Endothelial cell of umbilical vein (primary cell): ENCODE measurements around the gene LDLRAD4. TPM values are rescaled to one million over a fixed set of nuclear protein-coding genes. Genes with fewer than 3 reads are reported as not detected.

ENCODE experiments used
- BruUV-seq: library from RNA; stranded (reverse); fragments of 400-500 nt; replicated peaks from 2 replicates; lab custom pipeline; 2021; lab: Mats Ljungman, UMichigan
- CTCF ChIA-PET: fragments of 300-600, 350-600 bp; sonication (Branson Sonifier 250); formaldehyde crosslinking; loops from one replicate; lab custom pipeline; 2021; ENCODE audit warnings: antibody characterized with exemption, inconsistent platforms; lab: Charles Lee
- POLR2A ChIA-PET: fragments of 300-600, 350-600 bp; sonication (Branson Sonifier 250); formaldehyde crosslinking; loops from one replicate; lab custom pipeline; 2021; ENCODE audit warnings: antibody characterized with exemption, inconsistent platforms; lab: Charles Lee
- DNase-seq: peaks from one replicate; pipeline ENCODE4 v3.0.0-alpha.2; 2011; ENCODE audit warnings: low read depth, low spot score
- FAIRE-seq: peaks from 2 replicates; lab custom pipeline; 2011; peaks lifted over from hg19 to GRCh38; lab: Jason Lieb, UNC
- H2AFZ ChIP-seq: 2 replicates; pipeline ENCODE4 v1.6.0; 2012; ENCODE audit warnings: low read depth, low read length, control low read depth, inconsistent platforms
- H3K27ac ChIP-seq: 2 replicates; pipeline ENCODE4 v1.5.1; 2011; ENCODE audit warnings: low read depth, mild to moderate bottlenecking, control low read depth, low read length, moderate library complexity; ENCODE audit not compliant: insufficient read depth
- H3K27me3 ChIP-seq, 2 experiments: 2 replicates each; pipeline versions ENCODE4 v1.6.0 to v1.6.1; 2011; ENCODE audit warnings: low read length in 2 of 2, mixed read lengths in 1 of 2; ENCODE audit not compliant: control insufficient read depth in 2 of 2, insufficient read depth in 2 of 2
- H3K36me3 ChIP-seq, 2 experiments: 2 replicates in 1 of 2; 3 replicates in 1 of 2; pipeline ENCODE4 v1.5.1; 2011; ENCODE audit warnings: low read length in 2 of 2, mild to moderate bottlenecking in 1 of 2, moderate library complexity in 1 of 2; ENCODE audit not compliant: control insufficient read depth in 2 of 2, insufficient read depth in 2 of 2; ENCODE audit errors: extremely low read depth in 1 of 2
- H3K4me1 ChIP-seq: 3 replicates; pipeline ENCODE4 v1.5.1; 2011; ENCODE audit warnings: mild to moderate bottlenecking, low read length; ENCODE audit not compliant: control insufficient read depth, insufficient read depth; ENCODE audit errors: extremely low read depth
- H3K4me2 ChIP-seq: 2 replicates; pipeline ENCODE4 v1.6.1; 2011; ENCODE audit warnings: low read length, control low read depth, mixed read lengths; ENCODE audit not compliant: insufficient read depth
- H3K4me3 ChIP-seq, 3 experiments: fragments of 200-600 bp in 1 of 3; sonication (generic), shearing (Covaris generic) in 1 of 3; replicated peaks in 1 of 3; 2 replicates each; pipeline ENCODE4 v1.5.1; 2011 to 2016; ENCODE audit warnings: control low read depth in 3 of 3, low read length in 3 of 3, mild to moderate bottlenecking in 2 of 3, inconsistent platforms in 1 of 3, low read depth in 1 of 3, moderate library complexity in 1 of 3; ENCODE audit not compliant: insufficient read depth in 1 of 3
- H3K79me2 ChIP-seq: 2 replicates; pipeline ENCODE4 v1.6.0; 2012; ENCODE audit warnings: low read length, inconsistent platforms; ENCODE audit not compliant: control insufficient read depth, insufficient read depth
- H3K9ac ChIP-seq: replicated peaks from 2 replicates; pipeline ENCODE3; 2011; ENCODE audit warnings: low read length, control low read depth; ENCODE audit not compliant: insufficient read depth; ENCODE audit errors: extremely low read depth
- H3K9me1 ChIP-seq: replicated peaks from 3 replicates; pipeline ENCODE4 v1.6.0; 2011; ENCODE audit warnings: mild to moderate bottlenecking, low read length; ENCODE audit not compliant: control insufficient read depth, insufficient read depth; ENCODE audit errors: extremely low read depth
- H3K9me3 ChIP-seq: replicated peaks from 2 replicates; pipeline ENCODE4 v1.5.1; 2012; ENCODE audit warnings: low read length, inconsistent platforms; ENCODE audit not compliant: control insufficient read depth, insufficient read depth
- H4K20me1 ChIP-seq: replicated peaks from 2 replicates; pipeline ENCODE3; 2011; ENCODE audit warnings: mild to moderate bottlenecking, low read length; ENCODE audit not compliant: control insufficient read depth, insufficient read depth; ENCODE audit errors: extremely low read depth
- EZH2 ChIP-seq: IDR thresholded peaks from 2 replicates; pipeline ENCODE4 v1.6.1; 2012; ENCODE audit warnings: borderline replicate concordance, low read depth, mild to moderate bottlenecking, moderate library complexity, low read length, inconsistent platforms; ENCODE audit not compliant: severe bottlenecking
- GATA2 ChIP-seq: IDR thresholded peaks from 2 replicates; pipeline ENCODE4 v1.7.0; 2011; ENCODE audit warnings: low read depth, mild to moderate bottlenecking, moderate library complexity, mixed read lengths, low read length; ENCODE audit not compliant: insufficient read length, insufficient read depth
- JUN ChIP-seq: IDR thresholded peaks from 2 replicates; pipeline ENCODE4 v1.6.1; 2011; ENCODE audit warnings: borderline replicate concordance, low read depth; ENCODE audit not compliant: insufficient read length, insufficient read depth
- POLR2A ChIP-seq: IDR thresholded peaks from 2 replicates; pipeline ENCODE4 v1.6.1; 2012; ENCODE audit warnings: low read depth, mild to moderate bottlenecking, control low read depth, low read length
- POLR2AphosphoS5 ChIP-seq: IDR thresholded peaks from 2 replicates; pipeline ENCODE4 v1.6.1; 2012; ENCODE audit warnings: low read depth, mild to moderate bottlenecking, control low read depth, low read length, moderate library complexity; ENCODE audit not compliant: insufficient read depth
- dilution Hi-C: fragments of 300-500 bp; cut with MboI; formaldehyde crosslinking; loops from one replicate; pipeline ENCODE4 v1.15.0; 2019; ENCODE audit warnings: low sequenced_read_pairs; ENCODE audit not compliant: extremely low pct_ligation_motif_present
- intact Hi-C: fragments of 100-400 bp; cut with micrococcal nuclease; formaldehyde crosslinking; loops from one replicate; pipeline ENCODE4 v1.10.0; 2022
- polyA plus RNA-seq, 4 experiments: library from polyadenylated mRNA; depleted of rRNA in 3 of 4; stranded (reverse) in 3 of 4; unstranded in 1 of 4; fragments of >200 nt; gene quantifications; 2 replicates each; pipeline versions ENCODE4 v1.2.1 to v1.2.3, GENCODE V29; 2011 to 2012; ENCODE audit warnings: missing spikeins in 1 of 4
- total RNA-seq: library from RNA; stranded (reverse); gene quantifications from 2 replicates; pipeline ENCODE4 v1.2.3, GENCODE V29; 2021
- TF ChIP-seq, protein P1 (sequence below), 2 donors: IDR thresholded peaks; 1 replicate in 1 of 2; 2 replicates in 1 of 2; pipeline ENCODE4 v1.5.1; 2011; ENCODE audit warnings: low read length in 2 of 2, mild to moderate bottlenecking in 2 of 2, moderate library complexity in 2 of 2, control low read depth in 1 of 2, inconsistent platforms in 1 of 2, low read depth in 1 of 2; ENCODE audit not compliant: insufficient read depth in 1 of 2; ENCODE audit errors: extremely low read depth in 1 of 2

LDLRAD4 gene
- total and polyA plus RNA-seq, 2 donors (not counting 3 experiments of a cell fraction or from before 2014, with no cell fraction given): 5.2 to 6.5 TPM

DNA sequence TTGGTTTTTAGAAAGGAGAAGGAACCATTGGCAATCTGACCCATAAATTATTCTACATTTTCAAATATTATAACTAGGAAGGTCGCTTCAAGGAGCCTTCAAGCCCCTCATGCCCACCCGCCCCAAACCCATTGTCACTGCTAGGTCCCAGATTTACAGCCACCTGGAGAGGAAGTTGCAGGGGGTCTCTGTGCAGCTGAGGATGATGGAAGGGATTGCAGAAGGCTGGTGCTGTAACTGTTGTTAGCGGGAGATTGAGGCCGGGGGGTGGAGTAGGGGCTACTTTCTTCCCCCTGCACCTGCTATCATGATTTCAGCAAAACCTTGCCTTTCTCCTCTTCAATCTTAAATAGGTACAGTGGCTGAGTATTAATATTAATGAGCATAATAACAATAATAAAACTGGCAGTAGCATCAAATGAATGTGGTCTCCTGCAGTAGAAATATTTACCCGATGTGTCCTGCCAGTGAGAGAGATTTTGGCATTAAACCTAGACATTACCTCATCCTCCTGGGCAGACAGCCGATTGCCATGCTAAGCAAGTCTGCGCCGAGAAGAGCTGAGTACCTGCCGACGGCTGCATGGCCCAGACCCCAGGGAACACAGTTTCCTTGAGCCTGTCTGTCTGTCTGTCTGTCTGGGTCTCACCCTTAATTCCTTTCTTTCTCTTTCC, 282.4 kb downstream of the LDLRAD4 start:
- Histone ChIP-seq H3K4me1 (peaks cover 28% of the 10 kb centered on the region), H4K20me1 (no peaks in the 10 kb centered on the region), H3K36me3 (no peaks in the 10 kb centered on the region), H3K4me2 (peak overlapping the region; percentile 55), H3K27me3 (peaks cover 0 to 2% of the 10 kb centered on the region in 2 experiments), H3K9ac (peak overlapping the region; percentile 61), H3K79me2 (no peaks in the 10 kb centered on the region), H3K4me3 (peak overlapping the region in 1 of 3 experiments; percentile 23), H2AFZ (peak overlapping the region; percentile 26), H3K9me1 (no peaks in the 10 kb centered on the region), H3K9me3 (no peaks in the 10 kb centered on the region), H3K27ac (peak overlapping the region; percentile 57)
- ChIA-PET CTCF (interaction anchor here (0.7 to 3.0 kb wide), 13 partner anchors 9 to 285 kb away, joined by 3 to 18 read pairs (median 5); no protein-coding TSS in a partner anchor), POLR2A (interaction anchor here (0.5 kb wide), 1 partner anchor 138 kb away, joined by 6 read pairs; no protein-coding TSS in a partner anchor)
- no TSS peak for BruUV-seq
- dilution Hi-C loops: no loop called here
- TF ChIP-seq POLR2AphosphoS5 (no peak), GATA2 (no peak), JUN (peak; percentile 61), EZH2 (no peak), POLR2A (no peak)
- TF ChIP-seq, protein P1, sequence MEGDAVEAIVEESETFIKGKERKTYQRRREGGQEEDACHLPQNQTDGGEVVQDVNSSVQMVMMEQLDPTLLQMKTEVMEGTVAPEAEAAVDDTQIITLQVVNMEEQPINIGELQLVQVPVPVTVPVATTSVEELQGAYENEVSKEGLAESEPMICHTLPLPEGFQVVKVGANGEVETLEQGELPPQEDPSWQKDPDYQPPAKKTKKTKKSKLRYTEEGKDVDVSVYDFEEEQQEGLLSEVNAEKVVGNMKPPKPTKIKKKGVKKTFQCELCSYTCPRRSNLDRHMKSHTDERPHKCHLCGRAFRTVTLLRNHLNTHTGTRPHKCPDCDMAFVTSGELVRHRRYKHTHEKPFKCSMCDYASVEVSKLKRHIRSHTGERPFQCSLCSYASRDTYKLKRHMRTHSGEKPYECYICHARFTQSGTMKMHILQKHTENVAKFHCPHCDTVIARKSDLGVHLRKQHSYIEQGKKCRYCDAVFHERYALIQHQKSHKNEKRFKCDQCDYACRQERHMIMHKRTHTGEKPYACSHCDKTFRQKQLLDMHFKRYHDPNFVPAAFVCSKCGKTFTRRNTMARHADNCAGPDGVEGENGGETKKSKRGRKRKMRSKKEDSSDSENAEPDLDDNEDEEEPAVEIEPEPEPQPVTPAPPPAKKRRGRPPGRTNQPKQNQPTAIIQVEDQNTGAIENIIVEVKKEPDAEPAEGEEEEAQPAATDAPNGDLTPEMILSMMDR (IDR thresholded peaks at IDR 0.05; ENCODE audit: extremely low read depth in 1 of 2, insufficient read depth in 1 of 2, low read depth in 1 of 2, low read length in 2 of 2): no peak
- FAIRE-seq: peak; percentile 75
- DNase-seq: peak; percentile 98
- intact Hi-C loops: loop anchor here (1.0 to 2.0 kb wide), 4 partner anchors 36 to 296 kb away; no protein-coding TSS in a partner anchor
